Measurements from ENCODE around the gene MIEF2.

DNA sequence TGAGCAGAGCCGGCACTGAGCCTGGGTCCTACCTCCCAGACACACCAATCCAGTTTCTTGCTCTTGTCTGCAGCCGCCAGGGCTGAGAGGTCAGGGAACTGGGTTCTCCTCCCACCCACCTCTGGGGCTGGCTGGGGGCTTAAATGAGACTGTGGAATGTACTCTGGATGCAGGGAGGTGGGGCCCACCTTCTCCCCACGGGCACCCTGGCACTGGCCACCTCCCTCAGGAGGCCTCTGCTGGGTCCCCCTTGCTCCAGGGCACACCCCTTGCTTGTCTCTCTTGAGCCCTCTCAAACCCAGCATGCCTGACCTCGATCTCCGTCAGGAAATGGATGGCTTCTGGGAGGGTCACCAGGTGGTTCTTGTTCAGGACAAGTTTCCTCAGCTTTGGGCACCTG lies 8.3 kb upstream of the MIEF2 start:
- TF ChIP-seq, protein P1, sequence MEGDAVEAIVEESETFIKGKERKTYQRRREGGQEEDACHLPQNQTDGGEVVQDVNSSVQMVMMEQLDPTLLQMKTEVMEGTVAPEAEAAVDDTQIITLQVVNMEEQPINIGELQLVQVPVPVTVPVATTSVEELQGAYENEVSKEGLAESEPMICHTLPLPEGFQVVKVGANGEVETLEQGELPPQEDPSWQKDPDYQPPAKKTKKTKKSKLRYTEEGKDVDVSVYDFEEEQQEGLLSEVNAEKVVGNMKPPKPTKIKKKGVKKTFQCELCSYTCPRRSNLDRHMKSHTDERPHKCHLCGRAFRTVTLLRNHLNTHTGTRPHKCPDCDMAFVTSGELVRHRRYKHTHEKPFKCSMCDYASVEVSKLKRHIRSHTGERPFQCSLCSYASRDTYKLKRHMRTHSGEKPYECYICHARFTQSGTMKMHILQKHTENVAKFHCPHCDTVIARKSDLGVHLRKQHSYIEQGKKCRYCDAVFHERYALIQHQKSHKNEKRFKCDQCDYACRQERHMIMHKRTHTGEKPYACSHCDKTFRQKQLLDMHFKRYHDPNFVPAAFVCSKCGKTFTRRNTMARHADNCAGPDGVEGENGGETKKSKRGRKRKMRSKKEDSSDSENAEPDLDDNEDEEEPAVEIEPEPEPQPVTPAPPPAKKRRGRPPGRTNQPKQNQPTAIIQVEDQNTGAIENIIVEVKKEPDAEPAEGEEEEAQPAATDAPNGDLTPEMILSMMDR (IDR thresholded peaks at IDR 0.05): no peak
- no peak for TF ChIP-seq POLR2A (IDR thresholded peaks at IDR 0.05)
